A549 (cell line): ENCODE measurements around the gene TRIP10. TPM values are rescaled to one million over a fixed set of nuclear protein-coding genes. Genes with fewer than 3 reads are reported as not detected.
A peak's percentile ranks its signal among the peaks of the same experiment; 100 is the strongest.

ENCODE experiments used
- ATAC-seq, 2 experiments: fragments of 200-7000 bp in 1 of 2; fragments of >200 bp in 1 of 2; cut with Nextera tagmentation in 1 of 2; cut with Tn5 transposase in 1 of 2; 3 replicates each; pipeline versions ENCODE4 v1.8.0 to v1.9.1; 2018 to 2020; ENCODE audit warnings: mild to moderate bottlenecking in 1 of 2, moderate library complexity in 1 of 2
- CTCF ChIA-PET: fragments of 300-600 bp; sonication (Branson Sonifier 250); formaldehyde crosslinking; extraction: SDS; loops from one replicate; lab custom pipeline; 2021; ENCODE audit warnings: antibody characterized with exemption, inconsistent platforms; lab: Yijun Ruan, JAX
- POLR2A ChIA-PET: fragments of 350-600 bp; formaldehyde crosslinking; extraction: SDS; loops from one replicate; lab custom pipeline; 2021; ENCODE audit warnings: antibody characterized with exemption, inconsistent platforms; lab: Yijun Ruan, JAX
- DNase-seq, 2 experiments: peaks; one replicate each; pipeline versions ENCODE4 v3.0.0 to v3.0.0-alpha.2; 2011 to 2016; ENCODE audit warnings: low read depth in 1 of 2, low spot score in 1 of 2
- FAIRE-seq: peaks from 2 replicates; lab custom pipeline; 2011; peaks lifted over from hg19 to GRCh38; lab: Jason Lieb, UNC
- H3K27ac ChIP-seq, 2 experiments: fragments of >200 bp; sonication (Bioruptor Twin); formaldehyde crosslinking; 3 replicates each; pipeline ENCODE4 v1.5.1; 2016 to 2017
- H3K4me1 ChIP-seq: fragments of >200 bp; sonication (Bioruptor Twin); formaldehyde crosslinking; 3 replicates; pipeline ENCODE4 v1.6.1; 2016
- H3K4me2 ChIP-seq: fragments of >200 bp; sonication (Bioruptor Twin); formaldehyde crosslinking; 3 replicates; pipeline ENCODE4 v1.6.1; 2016
- H3K4me3 ChIP-seq: fragments of >200 bp; sonication (Bioruptor Twin); formaldehyde crosslinking; 3 replicates; pipeline ENCODE4 v1.5.1; 2016
- H3K9me3 ChIP-seq: fragments of >200 bp; sonication (Bioruptor Twin); formaldehyde crosslinking; 3 replicates; pipeline ENCODE4 v1.6.1; 2016
- BHLHE40 ChIP-seq: IDR thresholded peaks from 2 replicates; pipeline ENCODE4 v1.6.1; 2012; ENCODE audit warnings: low read depth, low read length, inconsistent platforms
- CBX8 ChIP-seq: fragments of 200-600 bp; sonication (generic); IDR thresholded peaks from 2 replicates; pipeline ENCODE4 v1.6.1; 2016
- CEBPB ChIP-seq, 2 experiments: fragments of >200 bp in 1 of 2; sonication (Bioruptor Twin) in 1 of 2; formaldehyde crosslinking in 1 of 2; IDR thresholded peaks; 2 replicates each; pipeline ENCODE4 v1.6.1; 2012 to 2016
- CHD4 ChIP-seq: fragments of 200-600 bp; sonication (generic); IDR thresholded peaks from 2 replicates; pipeline ENCODE4 v1.6.1; 2016; ENCODE audit warnings: antibody characterized with exemption, mild to moderate bottlenecking, borderline replicate concordance
- EHF ChIP-seq: fragments of 250-450 bp; sonication (Bioruptor Pico); IDR thresholded peaks from 2 replicates; pipeline ENCODE4 v1.5.0; 2020; ENCODE audit warnings: mild to moderate bottlenecking
- EHMT2 ChIP-seq: fragments of 200-600 bp; sonication (generic); IDR thresholded peaks from 2 replicates; pipeline ENCODE4 v1.6.1; 2016; ENCODE audit warnings: antibody characterized with exemption, low read depth, mild to moderate bottlenecking, moderate library complexity
- ESRRA ChIP-seq: fragments of 150-350 bp; IDR thresholded peaks from 2 replicates; pipeline ENCODE4 v1.6.1; 2014; ENCODE audit warnings: mild to moderate bottlenecking, low read length, borderline replicate concordance
- FOSB ChIP-seq: fragments of 250-450 bp; sonication (Bioruptor Pico); IDR thresholded peaks from 2 replicates; pipeline ENCODE4 v1.5.0; 2020; ENCODE audit warnings: mild to moderate bottlenecking, moderate library complexity
- FOSL2 ChIP-seq, 2 experiments: fragments of 450-650 bp in 1 of 2; fragments of >200 bp in 1 of 2; sonication (Bioruptor Twin) in 1 of 2; formaldehyde crosslinking; IDR thresholded peaks; 2 replicates each; pipeline versions ENCODE4 v1.5.0 to v1.6.1; 2016 to 2020; ENCODE audit warnings: mild to moderate bottlenecking in 1 of 2, moderate library complexity in 1 of 2
- HOXA7 ChIP-seq: fragments of 250-450 bp; sonication (Bioruptor Pico); IDR thresholded peaks from 2 replicates; pipeline ENCODE4 v1.5.0; 2020; ENCODE audit warnings: mild to moderate bottlenecking, moderate library complexity
- HOXB5 ChIP-seq: fragments of 250-450 bp; sonication (Bioruptor Pico); IDR thresholded peaks from 2 replicates; pipeline ENCODE4 v1.5.0; 2020; ENCODE audit warnings: mild to moderate bottlenecking, moderate library complexity
- JUN ChIP-seq, 2 experiments: fragments of >200 bp; sonication (Bioruptor Twin); formaldehyde crosslinking; IDR thresholded peaks; 2 replicates in 1 of 2; 3 replicates in 1 of 2; pipeline ENCODE4 v1.6.1; 2016 to 2017
- KDM1A ChIP-seq: fragments of 200-600 bp; sonication (generic); IDR thresholded peaks from 2 replicates; pipeline ENCODE4 v1.6.1; 2016; ENCODE audit warnings: low read depth, mild to moderate bottlenecking
- MAFK ChIP-seq: fragments of 450-650 bp; IDR thresholded peaks from 2 replicates; pipeline ENCODE4 v1.6.1; 2014; ENCODE audit not compliant: partially characterized antibody
- MAZ ChIP-seq: fragments of 150-350 bp; IDR thresholded peaks from 2 replicates; pipeline ENCODE4 v1.6.1; 2014; ENCODE audit warnings: antibody characterized with exemption, low read depth, low read length, borderline replicate concordance
- NPAS2 ChIP-seq: fragments of 250-450 bp; sonication (Bioruptor Pico); IDR thresholded peaks from 2 replicates; pipeline ENCODE4 v1.8.0; 2022; ENCODE audit warnings: mild to moderate bottlenecking, moderate library complexity, borderline replicate concordance
- POLR2A ChIP-seq: IDR thresholded peaks from 2 replicates; pipeline ENCODE4 v1.6.1; 2012; ENCODE audit warnings: mild to moderate bottlenecking, low read length
- SREBF2 ChIP-seq: fragments of 450-650 bp; IDR thresholded peaks from 2 replicates; pipeline ENCODE4 v1.6.1; 2014; ENCODE audit warnings: mild to moderate bottlenecking, moderate library complexity
- WGBS: methylation state at CpG from one replicate; pipeline ENCODE4 v1.1.6; 2017; ENCODE audit errors: missing lambda C conversion rate; 5-methylcytosine and 5-hydroxymethylcytosine counted together
- polyA plus RNA-seq, 4 experiments: library from polyadenylated mRNA; depleted of rRNA in 3 of 4; stranded (reverse); fragments of >200 nt; fragmentation: RNase III in 1 of 4; extraction: RNeasy Plus Mini Kit Qiagen cat#74134 plus additional on column Dnase treatment in 1 of 4; gene quantifications; 2 replicates in 3 of 4; 3 replicates in 1 of 4; pipeline ENCODE4 v1.2.3, GENCODE V29; 2011 to 2017
- TF ChIP-seq, protein P1 (sequence below): fragments of 250-450 bp; sonication (Bioruptor Pico); IDR thresholded peaks from 2 replicates; pipeline ENCODE4 v1.5.0; 2021; ENCODE audit warnings: mild to moderate bottlenecking, moderate library complexity, borderline replicate concordance
- TF ChIP-seq, protein P2 (sequence below): IDR thresholded peaks from 2 replicates; pipeline ENCODE4 v1.6.1; 2012
- TF ChIP-seq, protein P3 (sequence below): fragments of 450-650 bp; IDR thresholded peaks from 2 replicates; pipeline ENCODE4 v1.6.1; 2014; ENCODE audit warnings: antibody characterized with exemption

Gene TRIP10
- polyA plus RNA-seq, 2 of the 4 experiments (the other 2 are of a cell fraction) = 39.2 to 60.9 TPM

DNA sequence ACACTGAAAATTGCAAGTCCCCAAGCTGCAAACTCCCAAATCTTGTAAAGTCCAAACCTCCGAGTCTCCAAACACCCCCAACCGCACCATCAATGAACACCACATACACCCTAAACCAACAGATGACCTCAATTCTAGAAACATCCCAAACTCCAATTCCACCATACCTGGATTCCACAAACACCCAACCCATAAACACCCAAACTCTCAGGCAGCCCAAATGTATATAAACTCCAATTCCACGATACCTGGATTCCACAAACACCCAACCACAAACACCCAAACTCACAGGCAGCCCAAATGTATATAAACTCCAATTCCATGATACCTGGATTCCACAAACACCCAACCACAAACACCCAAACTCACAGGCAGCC is 19.5 kb upstream of the TRIP10 start:
- POLR2A ChIA-PET = interaction anchor here (0.8 to 1.1 kb wide), 2 partner anchors 18 to 143 kb away, joined by 5 to 7 read pairs; partner anchors contain the start of gene GPR108
- WGBS = 84% methylated on average over 3 of the region's 3 CpGs
- FAIRE-seq = no peak

DNA sequence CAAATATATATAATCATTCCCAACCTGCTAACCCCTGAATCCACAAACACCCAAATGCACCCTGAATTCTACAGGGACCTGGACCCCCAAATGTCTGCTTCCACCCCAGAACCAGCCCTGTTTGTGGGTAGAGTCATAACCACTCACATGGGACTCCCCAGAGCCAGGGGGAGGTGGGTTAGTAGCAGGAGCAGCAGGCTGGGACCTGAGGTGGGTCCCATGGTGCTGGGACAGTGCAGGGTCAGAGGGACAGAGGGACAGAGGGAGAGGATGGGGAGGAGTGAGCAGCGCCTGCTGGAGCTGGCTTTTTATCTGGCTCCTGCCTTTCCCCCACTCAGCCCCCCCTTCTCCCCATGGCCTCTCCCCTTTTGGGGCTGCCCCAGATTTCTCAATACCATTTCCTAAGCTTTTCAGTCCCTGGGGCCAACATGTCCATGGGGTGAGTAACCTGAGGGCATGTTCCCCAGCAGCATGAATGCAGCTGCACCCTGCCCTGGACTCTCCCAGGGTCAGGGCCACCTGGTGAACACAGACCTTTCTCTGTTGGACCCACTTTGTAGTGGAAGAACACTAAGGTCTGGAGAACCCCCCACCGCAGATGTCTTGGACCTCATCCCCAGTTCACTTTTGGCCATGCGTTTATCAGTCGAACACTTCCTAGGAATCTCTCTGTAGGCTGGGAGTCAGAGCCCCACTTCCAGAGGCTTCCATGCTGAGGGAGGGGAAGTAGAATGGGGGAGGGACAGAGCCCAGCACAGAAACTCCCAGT is 18.9 kb upstream of the TRIP10 start, which contains the start of gene C3:
Gene C3, minus strand, starts transcription at position 282 of the 769 bp plus-strand sequence. Its CDS starts 61 bp downstream, at position 221.
- Histone ChIP-seq H3K27ac (peak within 1 kb of the TSS; percentile 72 to 83), H3K4me1 (peaks cover 59% of the 10 kb centered on the region), H3K9me3 (no peaks in the 10 kb centered on the region), H3K4me3 (0 out of 3 replicates have a peak within 1 kb of the TSS, but pooled peaks have one; percentile 19), H3K4me2 (peak within 1 kb of the TSS; percentile 73)
- ATAC-seq = peak; percentile 62; a peak in 5 of 6 replicates
- ChIA-PET CTCF (interaction anchor here (0.8 to 1.3 kb wide), 3 partner anchors 14 to 87 kb away, joined by 3 to 7 read pairs (median 3); no protein-coding TSS in a partner anchor), POLR2A (interaction anchor here (0.6 to 1.1 kb wide), 3 partner anchors 17 to 1428 kb away, joined by 3 to 7 read pairs (median 5); partner anchors contain the start of gene GPR108)
- FAIRE-seq = no peak
- peak; percentile 58 to 62 for DNase-seq
- 0 out of 5 replicates have a peak, but pooled peaks of 1 of the 2 experiments have one; percentile 30 for TF ChIP-seq JUN (IDR thresholded peaks at IDR 0.05)
- no peak for TF ChIP-seq EHF (CRISPR knock-in tag)
- TF ChIP-seq, protein P1, sequence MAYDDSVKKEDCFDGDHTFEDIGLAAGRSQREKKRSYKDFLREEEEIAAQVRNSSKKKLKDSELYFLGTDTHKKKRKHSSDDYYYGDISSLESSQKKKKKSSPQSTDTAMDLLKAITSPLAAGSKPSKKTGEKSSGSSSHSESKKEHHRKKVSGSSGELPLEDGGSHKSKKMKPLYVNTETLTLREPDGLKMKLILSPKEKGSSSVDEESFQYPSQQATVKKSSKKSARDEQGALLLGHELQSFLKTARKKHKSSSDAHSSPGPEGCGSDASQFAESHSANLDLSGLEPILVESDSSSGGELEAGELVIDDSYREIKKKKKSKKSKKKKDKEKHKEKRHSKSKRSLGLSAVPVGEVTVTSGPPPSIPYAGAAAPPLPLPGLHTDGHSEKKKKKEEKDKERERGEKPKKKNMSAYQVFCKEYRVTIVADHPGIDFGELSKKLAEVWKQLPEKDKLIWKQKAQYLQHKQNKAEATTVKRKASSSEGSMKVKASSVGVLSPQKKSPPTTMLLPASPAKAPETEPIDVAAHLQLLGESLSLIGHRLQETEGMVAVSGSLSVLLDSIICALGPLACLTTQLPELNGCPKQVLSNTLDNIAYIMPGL (CRISPR knock-in tag) = no peak
- TF ChIP-seq FOSL2 (IDR thresholded peaks at IDR 0.05) = no peak
- peak; percentile 35; the same call in 1 of the 2 replicates for TF ChIP-seq FOSL2 (CRISPR knock-in tag; IDR thresholded peaks at IDR 0.05)
- no peak for TF ChIP-seq NPAS2 (CRISPR knock-in tag)
- no peak for TF ChIP-seq POLR2A
- TF ChIP-seq CHD4 = no peak
- TF ChIP-seq MAZ = no peak
- TF ChIP-seq CEBPB (IDR thresholded peaks at IDR 0.05) = peak; percentile 52 to 75; a peak in 3 of 4 replicates
- no peak for TF ChIP-seq BHLHE40
- no peak for TF ChIP-seq SREBF2
- TF ChIP-seq CBX8 = no peak
- no peak for TF ChIP-seq HOXB5
- TF ChIP-seq HOXA7 = no peak
- WGBS = 14% methylated on average over 2 of the region's 4 CpGs

More for the DNA sequence above, 19.5 kb upstream of the TRIP10 start:
- Histone ChIP-seq H3K4me2 (peak overlapping the region; percentile 73), H3K27ac (peak overlapping the region; percentile 72 to 83; a peak in 5 of 6 replicates), H3K4me1 (peaks cover 53% of the 10 kb centered on the region), H3K4me3 (0 out of 3 replicates have a peak overlapping the region, but pooled peaks have one; percentile 19), H3K9me3 (no peaks in the 10 kb centered on the region)
- DNase-seq = no peak
- TF ChIP-seq CHD4 = no peak
- no peak for TF ChIP-seq NPAS2 (CRISPR knock-in tag)
- TF ChIP-seq KDM1A = no peak
- no peak for TF ChIP-seq MAFK
- no peak for TF ChIP-seq EHMT2
- no peak for TF ChIP-seq FOSB (CRISPR knock-in tag)
- TF ChIP-seq, protein P2, sequence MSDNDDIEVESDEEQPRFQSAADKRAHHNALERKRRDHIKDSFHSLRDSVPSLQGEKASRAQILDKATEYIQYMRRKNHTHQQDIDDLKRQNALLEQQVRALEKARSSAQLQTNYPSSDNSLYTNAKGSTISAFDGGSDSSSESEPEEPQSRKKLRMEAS = no peak
- no peak for TF ChIP-seq ESRRA
- TF ChIP-seq, protein P3, sequence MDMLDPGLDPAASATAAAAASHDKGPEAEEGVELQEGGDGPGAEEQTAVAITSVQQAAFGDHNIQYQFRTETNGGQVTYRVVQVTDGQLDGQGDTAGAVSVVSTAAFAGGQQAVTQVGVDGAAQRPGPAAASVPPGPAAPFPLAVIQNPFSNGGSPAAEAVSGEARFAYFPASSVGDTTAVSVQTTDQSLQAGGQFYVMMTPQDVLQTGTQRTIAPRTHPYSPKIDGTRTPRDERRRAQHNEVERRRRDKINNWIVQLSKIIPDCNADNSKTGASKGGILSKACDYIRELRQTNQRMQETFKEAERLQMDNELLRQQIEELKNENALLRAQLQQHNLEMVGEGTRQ = no peak
- CTCF ChIA-PET = interaction anchor here (1.0 to 1.3 kb wide), 2 partner anchors 16 to 87 kb away, joined by 3 to 7 read pairs; no protein-coding TSS in a partner anchor
- no peak for ATAC-seq
